ENCODE results near the gene WHRN.
A peak's percentile ranks its signal among the peaks of the same experiment; 100 is the strongest.

Gene WHRN

DNA sequence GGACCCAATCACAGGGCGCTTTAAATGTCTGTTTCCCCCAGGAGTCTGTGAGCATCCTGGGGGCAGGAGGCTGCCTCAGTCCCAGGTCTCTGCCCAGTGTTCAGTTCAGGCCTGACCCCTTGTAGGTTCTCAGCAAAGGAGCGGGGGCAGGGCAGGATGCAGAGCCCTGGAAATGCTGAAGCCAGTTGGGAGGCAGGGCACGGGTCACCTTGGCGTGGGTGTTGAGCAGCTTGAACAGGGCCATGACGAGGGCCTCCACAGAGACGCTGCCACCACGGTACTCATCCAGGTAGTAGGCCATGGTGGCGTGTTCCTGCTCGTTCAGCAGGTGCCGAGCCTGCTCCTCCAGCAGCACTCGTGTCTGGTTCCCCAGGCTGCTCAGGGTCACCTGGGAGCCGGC lies 81.1 kb downstream of the WHRN start:
- DNase-seq (ENCODE audit: low spot score) (no peak), FAIRE-seq (no peak)

DNA sequence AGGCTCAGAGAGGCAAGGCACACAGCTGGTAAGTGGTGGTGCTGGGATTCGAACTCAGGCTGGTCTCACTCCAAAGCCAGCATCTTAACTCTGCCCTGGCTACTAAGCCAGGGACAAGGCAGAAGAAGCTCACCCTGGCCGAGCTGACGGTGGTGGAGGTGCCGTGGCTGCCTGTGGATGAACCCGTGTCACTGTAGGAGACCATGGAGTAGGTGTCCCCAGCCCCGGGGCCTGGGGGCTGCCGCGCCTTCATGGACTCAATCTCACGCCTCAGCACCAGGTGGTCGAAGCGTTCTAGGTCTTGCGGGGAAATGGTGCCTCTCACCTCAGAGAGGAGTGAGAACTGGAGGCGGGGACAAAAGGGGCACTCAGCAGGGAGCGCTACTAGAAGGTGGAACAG lies 82.1 kb downstream of the WHRN start:
- FAIRE-seq: no peak
- DNase-seq (ENCODE audit: low spot score): no peak

DNA sequence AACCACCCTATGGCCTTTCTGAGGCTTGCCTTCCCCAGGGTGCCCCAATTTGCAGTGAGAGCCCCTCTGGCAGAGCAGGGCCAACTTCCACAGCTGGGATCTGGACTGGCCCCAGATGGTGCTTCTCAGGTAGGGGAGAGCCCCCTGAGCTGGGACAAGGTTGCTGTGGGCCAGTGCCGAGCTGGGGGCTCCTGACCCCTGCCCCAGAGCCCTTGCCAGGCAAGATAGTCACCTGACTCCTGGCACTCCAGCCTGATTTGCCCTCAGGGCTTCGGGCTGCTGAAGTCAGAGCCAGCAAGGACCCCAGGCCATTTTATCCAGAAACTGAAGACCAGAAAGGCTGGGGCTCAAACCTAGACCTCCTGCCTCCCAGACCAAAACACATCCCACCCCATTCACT lies 84.1 kb downstream of the WHRN start:
- no peak for FAIRE-seq

DNA sequence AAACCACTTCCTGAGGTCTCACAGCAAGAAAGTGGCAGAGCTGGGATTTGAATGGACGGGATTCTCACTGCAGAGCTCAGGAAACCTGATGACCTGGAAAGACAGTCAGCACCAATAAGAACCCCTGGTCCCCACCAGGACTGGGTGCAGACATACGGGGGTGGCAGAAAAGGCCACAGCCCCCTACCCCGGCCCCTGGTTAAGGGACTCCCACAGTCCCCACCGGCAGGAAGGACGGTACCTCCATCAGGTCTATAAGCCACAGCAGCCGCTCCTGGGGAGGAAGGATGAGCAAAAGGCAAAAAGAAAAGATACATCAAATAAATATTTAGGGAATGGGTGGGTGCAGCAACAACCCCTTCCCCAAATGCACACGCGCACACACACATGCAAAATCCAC lies 85.5 kb downstream of the WHRN start:
- FAIRE-seq (no peak), DNase-seq (ENCODE audit: low spot score) (no peak)

More for the DNA sequence above, 84.1 kb downstream of the WHRN start:
- DNase-seq (ENCODE audit: low spot score): no peak

DNA sequence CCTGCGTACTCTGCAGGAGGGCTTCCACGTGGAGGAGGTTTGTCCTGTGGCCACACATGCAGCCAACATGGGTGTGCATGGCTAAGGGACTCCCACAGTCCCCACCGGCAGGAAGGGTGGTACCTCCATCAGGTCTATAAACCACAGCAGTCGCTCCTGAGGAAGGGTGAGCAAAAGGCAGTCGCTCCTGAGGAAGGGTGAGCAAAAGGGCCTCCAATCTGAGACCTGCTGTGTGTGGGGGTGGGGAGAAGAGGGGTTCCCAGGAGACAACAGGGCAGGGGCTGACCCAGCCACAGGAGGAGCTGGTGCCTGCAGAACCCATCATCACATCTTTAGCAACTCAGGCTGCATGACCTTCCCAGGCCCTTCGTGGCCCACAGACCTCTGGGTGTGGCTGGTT lies 87.2 kb downstream of the WHRN start:
- FAIRE-seq: no peak
- DNase-seq (ENCODE audit: low spot score): no peak

DNA sequence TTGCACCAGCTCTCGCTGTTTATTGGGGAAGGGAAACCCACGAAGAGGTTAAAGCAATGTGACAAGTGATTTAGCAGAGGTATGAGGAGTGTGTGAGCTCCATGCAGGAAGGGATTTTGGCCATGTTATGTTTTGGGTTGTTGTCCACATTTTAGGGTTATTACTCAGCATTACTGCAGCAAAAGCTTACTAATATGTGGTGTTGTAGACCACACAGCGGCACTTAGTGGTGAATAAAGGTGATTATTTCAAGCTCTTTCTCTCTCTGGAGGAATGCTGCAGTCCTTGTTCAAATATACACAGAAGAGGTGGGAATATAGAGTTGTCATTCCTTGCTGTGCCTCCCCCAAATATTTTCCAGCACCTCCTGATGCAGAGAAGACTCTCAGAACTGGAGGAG lies 87.8 kb downstream of the WHRN start:
- no peak for FAIRE-seq
- DNase-seq (ENCODE audit: low spot score): no peak

DNA sequence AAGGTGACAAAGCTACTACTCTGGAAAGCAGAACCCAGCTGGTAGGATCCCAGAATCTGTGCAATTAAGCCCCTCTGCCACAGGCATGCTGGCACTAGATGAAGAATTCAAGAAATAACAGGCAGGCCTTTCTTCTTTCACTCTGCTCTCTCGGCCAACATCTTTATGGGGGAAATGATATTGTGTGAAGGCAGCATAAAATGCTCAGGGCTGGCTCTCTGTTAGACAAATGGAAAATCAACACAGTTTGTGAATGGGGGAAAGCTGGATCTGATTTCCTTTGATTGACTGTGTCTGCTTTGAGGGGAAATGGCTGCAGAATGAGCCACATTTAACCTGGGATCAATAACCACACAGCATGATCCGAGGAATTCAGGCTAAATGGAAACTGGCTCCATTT lies 88.4 kb downstream of the WHRN start:
- FAIRE-seq: no peak

DNA sequence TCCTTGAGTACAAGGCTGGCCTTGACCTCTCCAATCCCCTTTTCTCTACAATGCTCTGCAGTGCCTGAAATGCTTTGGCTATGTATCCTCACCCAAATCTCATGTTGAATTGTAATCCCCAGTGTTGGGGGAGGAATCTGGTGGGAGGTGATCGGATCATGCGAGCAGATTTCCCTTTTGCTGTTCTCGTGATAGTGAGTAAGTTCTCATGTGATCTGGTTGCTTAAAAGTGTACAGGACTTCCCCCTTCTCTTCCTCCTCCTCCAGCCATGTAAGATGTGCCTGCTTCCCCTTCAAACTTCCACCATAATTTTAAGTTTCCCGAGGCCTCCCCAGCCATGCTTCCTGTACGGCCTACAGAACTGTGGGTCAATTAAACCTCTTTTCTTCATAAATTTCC lies 89.0 kb downstream of the WHRN start:
- no peak for DNase-seq (ENCODE audit: low spot score)
- FAIRE-seq: no peak

More for the DNA sequence above, 88.4 kb downstream of the WHRN start:
- no peak for DNase-seq (ENCODE audit: low spot score)

DNA sequence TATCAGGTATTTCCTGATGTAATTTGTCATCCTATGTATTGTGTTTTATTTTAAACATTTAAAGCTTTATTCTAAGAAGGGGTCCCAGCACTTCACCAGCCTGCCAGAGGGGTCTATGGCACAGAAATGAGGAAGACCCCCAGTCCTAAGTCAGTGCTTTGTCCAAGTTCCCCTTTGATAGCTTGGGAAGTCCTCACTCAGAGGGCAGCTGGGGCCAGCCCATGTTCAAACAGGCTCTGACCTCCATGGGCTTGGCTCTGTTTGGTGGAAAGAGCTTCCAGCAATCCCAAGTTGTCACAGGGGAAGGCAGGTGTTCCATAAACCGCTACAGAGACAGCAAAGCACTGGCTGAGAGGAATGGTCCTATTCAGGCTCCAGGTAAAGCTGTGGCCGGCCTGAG lies 90.9 kb downstream of the WHRN start:
- DNase-seq (ENCODE audit: low spot score): no peak
- FAIRE-seq: no peak

DNA sequence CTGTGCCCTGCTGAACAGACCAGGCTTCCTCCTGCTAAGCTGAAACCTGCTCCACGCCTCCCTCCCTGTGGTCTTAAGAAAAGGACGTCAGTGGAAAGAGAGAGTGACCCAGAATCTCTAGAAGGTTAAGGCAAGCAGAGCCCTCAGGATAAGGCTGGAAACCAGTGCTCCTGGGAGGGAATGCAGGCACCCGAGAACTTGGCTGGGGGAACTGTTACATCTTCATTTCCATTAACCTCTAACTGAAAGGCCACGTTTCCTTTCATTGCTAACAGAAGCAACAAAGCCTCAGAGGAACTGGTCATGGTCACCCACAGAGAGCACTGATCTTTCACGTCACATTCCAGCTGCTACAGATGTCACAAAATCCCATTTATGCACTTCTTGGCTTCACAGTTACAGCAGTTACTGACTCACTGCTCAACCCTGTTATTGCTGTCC lies 91.4 kb downstream of the WHRN start:
- no peak for FAIRE-seq
- DNase-seq (ENCODE audit: low spot score): no peak

DNA sequence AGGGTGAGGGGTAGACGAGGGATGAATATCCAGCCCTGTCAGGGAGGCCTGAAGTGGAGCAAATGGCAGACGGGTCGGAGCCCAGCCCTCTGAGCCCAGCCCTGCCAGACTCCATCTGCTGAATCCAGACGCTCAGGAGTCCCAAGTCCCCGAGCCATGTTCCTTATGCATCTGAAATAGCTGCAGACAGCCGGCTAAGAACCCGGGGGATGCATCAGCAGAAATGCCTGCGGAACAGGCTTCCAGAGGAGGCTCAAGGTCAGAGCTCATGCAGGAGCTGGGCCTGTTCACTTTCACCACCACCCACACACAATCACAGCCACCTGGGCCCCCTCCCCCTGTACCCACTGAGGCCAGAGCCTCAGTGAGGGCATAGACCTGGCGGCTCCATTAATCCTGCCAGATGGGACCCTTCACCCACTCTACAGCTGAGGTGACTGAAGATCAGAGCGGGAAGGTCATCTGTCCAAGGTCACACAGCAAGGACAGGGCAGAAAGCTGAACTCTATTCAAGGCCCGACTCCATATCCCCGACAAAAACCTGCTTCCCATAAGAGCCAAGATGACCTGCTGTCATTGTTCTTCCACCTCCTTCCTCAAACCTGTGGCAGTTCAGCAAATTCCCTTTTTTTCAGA lies 93.1 kb downstream of the WHRN start:
- no peak for FAIRE-seq

DNA sequence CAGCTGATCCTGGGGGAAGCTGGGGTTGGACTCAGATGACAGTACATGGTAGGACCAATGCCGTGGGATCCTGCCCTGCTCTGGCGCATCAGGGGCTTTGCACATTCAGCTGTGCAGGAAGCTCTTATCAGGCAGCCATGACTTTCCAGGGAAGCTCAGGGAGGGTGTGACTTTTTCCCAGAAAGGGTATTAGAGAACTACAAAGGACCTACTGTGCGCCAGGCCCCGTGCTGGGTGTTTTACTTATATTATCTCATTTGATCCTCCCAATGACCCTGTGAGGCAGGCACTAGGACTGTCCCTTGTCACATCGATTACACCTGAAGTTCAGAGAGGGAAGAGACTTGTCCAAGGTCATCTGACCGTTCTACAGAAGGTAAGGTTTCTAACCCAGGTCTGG lies 93.8 kb downstream of the WHRN start:
- FAIRE-seq: no peak

More for the DNA sequence above, 93.1 kb downstream of the WHRN start:
- DNase-seq (ENCODE audit: low spot score): no peak

DNA sequence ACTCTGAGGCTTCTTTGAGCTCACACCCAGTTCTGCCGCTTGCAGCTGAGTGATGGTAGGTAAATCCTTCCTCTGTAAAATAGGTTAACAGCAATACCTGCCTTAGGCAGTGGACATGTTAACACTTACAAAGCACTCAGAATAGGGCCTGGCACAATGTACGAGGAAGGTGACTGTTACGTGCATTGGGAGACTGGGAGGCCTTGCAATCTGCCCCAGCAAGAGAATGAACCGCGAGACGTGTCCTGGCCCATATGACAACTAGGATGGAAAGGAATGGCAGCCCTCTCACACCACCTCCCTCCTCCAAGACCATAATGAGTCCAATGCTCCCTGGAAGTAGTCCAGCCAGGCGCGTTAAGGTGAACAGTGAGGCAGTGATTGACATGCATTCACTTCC lies 94.4 kb downstream of the WHRN start:
- no peak for DNase-seq (ENCODE audit: low spot score)
- no peak for FAIRE-seq

More for the DNA sequence above, 93.8 kb downstream of the WHRN start:
- no peak for DNase-seq (ENCODE audit: low spot score)

DNA sequence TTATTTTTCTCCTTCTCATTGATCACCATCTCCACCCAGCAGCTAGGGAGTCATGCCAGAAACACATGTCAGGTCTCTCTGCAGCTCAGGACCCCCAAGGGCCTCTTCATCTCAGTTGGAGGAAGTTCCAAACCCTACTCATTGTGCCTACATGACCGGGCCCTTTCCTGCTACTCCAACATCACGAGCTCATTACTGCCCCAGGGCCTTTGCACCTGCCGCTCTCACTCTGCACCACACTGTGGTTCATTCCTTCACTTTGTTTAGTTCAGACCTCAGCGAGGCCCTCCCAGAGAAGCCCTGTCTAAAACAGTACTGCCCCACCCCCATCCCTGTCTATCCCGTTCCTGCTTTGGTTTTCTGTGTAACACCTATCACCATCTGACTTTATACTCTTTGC lies 95.4 kb downstream of the WHRN start:
- FAIRE-seq (no peak), DNase-seq (ENCODE audit: low spot score) (no peak)

DNA sequence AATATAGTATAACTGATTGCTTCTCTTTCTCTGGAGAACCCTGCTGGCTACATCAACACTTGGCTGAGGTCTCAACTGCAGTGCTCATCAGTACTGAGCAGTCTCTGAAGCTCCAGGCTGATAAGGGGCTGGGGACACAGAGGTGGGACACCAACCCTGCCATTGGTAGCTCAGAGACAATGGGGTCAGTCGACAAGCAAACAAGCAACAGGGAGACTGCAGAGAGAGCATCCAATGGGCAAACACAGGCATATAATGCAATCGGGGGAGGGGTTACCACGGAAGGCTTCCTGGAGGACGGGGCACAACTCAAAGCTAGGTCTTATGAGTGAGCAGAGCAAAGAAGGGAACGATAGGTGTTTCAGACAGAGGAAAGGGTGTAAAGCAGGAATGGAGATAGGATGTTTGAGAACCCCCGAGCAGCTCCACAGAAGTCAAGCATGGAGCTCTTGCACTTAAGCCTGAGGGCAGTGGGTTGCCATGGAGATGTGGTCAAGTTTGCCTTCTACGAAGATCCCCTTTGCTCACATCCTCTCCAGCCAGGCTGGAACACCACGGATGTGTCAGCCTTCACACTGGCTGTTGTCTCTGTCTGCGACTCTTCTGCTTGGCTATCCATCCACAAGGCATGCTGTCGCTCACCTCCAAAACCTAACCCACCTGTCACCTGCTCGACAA lies 96.0 kb downstream of the WHRN start:
- DNase-seq (ENCODE audit: low spot score) (peak; percentile 25), FAIRE-seq (no peak)

DNA sequence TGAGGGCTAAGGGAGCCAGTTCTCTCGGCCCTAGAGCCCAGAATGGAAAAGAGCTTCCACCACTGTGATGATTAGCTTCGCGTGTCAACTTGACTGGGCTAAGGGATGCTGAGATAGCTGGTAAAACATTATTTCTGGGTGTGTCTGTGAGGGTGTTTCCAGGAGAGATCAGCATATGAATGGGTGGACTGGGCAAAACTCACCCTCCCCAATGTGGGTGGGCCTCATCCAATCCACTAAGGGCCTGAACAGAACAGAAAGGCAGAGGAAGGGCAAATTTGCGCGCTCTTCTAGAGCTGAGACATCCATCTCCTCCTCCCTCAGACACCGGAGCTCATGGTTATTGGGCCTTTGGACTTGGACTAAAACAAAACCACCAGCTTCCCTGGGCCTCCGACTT lies 96.6 kb downstream of the WHRN start:
- DNase-seq (ENCODE audit: low spot score) (no peak), FAIRE-seq (no peak)

DNA sequence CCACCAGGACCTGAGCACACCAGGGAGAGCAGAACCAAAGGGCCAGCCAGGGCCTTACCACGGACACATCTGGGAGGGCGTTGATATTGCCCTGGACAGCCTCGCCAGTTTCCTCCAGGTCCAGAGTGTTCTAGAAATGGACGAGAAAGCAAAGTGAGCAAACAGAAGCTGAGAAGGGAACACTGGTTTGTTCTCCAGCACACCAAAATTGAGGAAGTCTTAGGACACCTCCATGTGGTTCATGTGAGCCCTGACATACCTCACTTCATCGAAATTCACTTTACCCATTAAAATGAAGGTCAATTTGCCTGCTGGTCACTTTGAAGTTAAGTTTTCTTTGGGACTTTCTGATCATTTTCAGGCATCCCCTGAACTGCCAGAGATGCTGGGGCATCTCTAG lies 97.4 kb downstream of the WHRN start:
- FAIRE-seq (no peak), DNase-seq (ENCODE audit: low spot score) (no peak)

DNA sequence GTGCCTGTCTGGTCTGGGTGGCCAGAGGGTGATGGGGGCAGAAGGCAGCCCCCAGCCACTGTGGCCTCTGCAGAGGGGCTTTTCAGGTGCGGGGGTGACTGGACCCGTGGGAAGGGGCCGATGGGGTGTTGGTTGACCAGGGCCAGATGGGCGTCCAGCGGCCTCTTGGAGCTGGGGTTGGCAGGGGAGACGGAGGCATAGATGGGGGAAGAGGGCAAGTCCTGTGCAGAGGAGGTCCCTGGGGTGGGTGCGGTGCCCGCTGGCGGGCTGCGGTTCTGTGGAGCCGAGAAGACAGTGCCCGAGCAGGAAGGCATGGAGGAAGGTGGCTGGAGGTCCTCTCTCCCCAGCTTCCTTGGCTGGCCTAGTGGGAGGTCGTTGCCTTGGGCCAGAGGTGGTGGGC lies 98.8 kb downstream of the WHRN start:
- DNase-seq (ENCODE audit: low spot score) (no peak), FAIRE-seq (no peak)

DNA sequence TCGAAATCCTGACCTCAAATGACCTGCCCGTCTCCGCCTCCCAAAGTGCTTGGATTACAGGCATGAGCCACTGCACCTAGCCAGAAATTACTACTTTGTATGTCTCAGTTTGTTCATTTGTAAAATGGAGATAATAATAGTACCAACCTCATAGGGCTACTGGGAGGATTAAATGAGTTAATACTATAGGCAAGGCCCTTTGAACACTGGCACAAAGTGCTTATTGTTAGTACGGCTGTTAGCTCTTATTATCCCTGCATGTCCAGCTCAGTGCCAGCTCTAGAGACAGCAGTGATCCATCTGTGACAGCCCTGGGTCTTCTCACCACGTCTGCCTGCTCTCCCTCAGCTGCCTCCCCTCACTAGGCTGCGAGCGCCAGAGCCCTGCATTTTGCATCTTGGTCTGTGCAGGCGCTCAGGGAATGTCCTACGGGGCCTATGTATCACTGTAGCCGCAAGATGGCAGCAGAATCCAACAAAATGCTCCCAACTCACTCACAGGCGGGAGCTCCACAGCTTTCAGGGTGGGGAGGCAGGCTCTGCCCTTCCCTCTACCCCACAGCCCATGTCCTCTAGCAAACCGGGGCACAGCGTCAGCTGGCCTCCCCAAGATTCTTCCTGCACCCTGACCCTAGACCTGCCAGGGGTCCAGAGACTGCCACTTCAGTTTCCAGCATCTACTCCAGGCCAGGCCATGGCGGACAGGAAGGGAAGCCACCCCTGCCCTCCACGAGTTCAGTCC lies 99.8 kb downstream of the WHRN start:
- DNase-seq (ENCODE audit: low spot score) (peak; percentile 69), FAIRE-seq (peak; percentile 51)

DNA sequence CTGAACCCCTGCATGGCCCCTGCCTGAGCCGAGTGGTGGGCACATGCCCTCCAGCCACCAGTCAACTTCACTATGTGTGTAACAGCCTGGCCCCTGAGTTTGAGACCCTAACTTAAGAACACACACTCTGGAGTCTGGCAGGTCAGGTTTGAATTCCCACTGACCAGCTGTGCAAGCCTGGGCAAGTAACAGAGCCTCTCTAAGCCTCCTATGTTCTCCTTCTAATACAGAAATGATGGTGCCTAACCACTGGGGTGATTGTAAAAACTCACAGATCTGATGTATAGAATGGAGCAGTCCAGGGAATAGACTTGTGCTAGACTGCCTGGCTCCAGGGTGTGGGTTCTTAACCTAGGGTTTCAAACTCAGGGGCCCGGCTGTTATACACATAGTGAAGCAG lies 100.7 kb downstream of the WHRN start:
- FAIRE-seq: no peak
- DNase-seq (ENCODE audit: low spot score): no peak

DNA sequence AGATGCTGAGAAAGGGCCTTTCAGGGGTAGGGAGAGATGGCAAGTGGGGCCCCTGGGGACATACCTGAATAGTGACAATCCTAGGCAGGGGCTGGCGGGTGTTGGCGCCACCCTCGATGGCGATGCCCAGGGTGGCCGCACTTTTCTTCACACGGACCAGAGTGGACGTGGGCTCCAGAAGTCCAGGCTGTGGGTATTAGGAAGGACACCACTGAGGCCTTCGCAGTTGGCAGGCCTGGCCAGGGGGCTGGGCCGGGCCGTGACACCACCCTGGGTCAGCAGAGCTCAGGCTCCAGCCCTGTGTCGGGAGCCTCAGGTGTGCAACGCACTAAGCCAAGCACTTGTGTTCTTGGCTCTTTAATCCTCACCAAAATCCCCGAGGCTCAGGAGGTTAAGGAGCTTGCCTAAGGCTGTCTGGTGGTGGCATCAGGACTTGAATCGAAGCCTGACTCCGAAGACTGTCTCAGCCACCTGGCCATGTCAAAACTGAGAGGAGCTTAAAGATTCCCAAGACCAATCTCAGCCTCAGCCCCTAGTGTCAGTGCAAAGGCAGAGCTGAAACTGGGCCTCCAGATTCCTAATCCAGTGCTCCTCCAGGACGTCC lies 102.0 kb downstream of the WHRN start:
- FAIRE-seq: no peak
- no peak for DNase-seq (ENCODE audit: low spot score)

DNA sequence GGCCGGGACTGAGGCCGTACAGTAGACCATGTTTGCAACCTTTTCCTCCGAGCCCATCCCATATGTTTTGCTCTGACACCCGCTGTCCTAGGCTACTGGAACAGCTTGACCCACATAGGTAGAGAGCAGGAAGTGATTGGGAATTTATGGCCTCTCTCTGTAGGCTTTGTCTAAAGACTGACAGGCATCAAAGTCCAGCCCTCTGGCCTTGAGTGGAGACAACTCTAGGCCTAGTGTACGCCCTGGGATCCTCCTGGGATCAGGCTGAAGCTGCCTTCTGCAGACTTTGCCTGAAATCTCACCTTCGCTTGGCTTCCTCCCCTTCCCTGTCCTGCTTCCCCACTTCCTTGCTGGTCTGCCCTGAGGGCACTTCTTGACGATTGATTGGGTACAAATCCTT lies 103.9 kb downstream of the WHRN start:
- FAIRE-seq: no peak
- no peak for DNase-seq (ENCODE audit: low spot score)

Measured in RCC 7860 (cell line).